WI38 (cell line): ENCODE results near the gene TM9SF1.

Source experiments
- H3K4me3 ChIP-seq: 2 replicates; pipeline ENCODE4 v1.5.1; 2011; ENCODE audit warnings: low read depth, mild to moderate bottlenecking, control low read depth, low read length
- TF ChIP-seq, protein P1 (sequence below): IDR thresholded peaks from 2 replicates; pipeline ENCODE4 v1.5.1; 2012; ENCODE audit warnings: low read depth, mild to moderate bottlenecking, control low read depth, low read length

The TM9SF1 gene

DNA sequence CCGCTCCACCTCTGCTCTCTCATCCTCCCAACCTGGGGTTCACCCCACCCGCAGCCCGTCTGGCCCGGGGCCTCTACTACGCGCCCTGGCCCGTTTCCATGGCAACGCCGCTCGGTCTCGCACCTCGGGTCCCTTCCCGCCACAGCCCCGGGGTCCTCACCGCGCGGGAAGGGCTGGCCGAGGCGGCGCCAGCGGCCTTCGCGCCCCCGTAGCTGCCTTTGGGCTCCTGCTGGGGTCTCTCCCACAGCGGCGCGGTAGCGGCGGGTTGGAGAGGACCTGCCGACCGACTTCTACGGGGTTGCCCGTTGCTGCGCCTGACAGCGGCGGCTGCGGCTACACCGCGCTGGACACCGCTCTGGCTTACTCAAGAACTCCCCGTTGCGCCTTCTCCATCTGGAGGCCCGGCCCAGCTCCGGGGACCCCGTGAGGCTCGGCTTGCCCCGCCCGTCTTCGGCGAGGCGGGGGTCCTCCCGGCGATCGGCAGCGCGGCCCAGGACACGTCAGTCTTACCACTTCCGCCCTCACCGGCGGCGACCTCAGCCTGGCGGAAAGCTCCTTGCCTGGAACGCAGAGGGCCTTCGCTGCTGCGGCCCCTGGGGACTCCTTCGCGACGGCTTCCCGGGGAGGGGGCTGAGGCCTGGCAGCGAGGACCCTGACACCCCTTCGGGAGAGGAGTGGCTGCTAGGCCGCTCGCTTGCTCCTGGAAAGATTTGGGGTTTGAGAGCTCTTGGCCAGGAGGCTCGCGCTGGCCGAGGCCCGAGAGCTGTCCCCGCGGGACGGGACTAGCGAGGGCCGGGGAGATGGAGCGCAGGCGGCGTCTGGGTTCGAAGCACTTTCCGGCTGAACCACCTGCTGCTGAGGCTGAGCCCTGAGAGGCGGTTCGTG, at the start of gene TM9SF1:
TM9SF1 (minus strand) TSS at position 256 of the 885 bp plus-strand sequence. CDS start 422 bp downstream, outside the sequence.
- TF ChIP-seq, protein P1, sequence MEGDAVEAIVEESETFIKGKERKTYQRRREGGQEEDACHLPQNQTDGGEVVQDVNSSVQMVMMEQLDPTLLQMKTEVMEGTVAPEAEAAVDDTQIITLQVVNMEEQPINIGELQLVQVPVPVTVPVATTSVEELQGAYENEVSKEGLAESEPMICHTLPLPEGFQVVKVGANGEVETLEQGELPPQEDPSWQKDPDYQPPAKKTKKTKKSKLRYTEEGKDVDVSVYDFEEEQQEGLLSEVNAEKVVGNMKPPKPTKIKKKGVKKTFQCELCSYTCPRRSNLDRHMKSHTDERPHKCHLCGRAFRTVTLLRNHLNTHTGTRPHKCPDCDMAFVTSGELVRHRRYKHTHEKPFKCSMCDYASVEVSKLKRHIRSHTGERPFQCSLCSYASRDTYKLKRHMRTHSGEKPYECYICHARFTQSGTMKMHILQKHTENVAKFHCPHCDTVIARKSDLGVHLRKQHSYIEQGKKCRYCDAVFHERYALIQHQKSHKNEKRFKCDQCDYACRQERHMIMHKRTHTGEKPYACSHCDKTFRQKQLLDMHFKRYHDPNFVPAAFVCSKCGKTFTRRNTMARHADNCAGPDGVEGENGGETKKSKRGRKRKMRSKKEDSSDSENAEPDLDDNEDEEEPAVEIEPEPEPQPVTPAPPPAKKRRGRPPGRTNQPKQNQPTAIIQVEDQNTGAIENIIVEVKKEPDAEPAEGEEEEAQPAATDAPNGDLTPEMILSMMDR: no peak
- H3K4me3 ChIP-seq: peak within 1 kb of the TSS; percentile 89

GRCh38 chr14:24243336-24243836, 48.1 kb upstream of the TM9SF1 start:
- H3K4me3 ChIP-seq: peak overlapping the region; percentile 73
- TF ChIP-seq, protein P1: no peak

- TF ChIP-seq, protein P1: peak; percentile 43; the same call in 1 of the 2 replicates
- H3K4me3 ChIP-seq: peak overlapping the region; percentile 73
These were observed 46.7 kb upstream of the TM9SF1 start for GRCh38 chr14:24241829-24242443.

DNA sequence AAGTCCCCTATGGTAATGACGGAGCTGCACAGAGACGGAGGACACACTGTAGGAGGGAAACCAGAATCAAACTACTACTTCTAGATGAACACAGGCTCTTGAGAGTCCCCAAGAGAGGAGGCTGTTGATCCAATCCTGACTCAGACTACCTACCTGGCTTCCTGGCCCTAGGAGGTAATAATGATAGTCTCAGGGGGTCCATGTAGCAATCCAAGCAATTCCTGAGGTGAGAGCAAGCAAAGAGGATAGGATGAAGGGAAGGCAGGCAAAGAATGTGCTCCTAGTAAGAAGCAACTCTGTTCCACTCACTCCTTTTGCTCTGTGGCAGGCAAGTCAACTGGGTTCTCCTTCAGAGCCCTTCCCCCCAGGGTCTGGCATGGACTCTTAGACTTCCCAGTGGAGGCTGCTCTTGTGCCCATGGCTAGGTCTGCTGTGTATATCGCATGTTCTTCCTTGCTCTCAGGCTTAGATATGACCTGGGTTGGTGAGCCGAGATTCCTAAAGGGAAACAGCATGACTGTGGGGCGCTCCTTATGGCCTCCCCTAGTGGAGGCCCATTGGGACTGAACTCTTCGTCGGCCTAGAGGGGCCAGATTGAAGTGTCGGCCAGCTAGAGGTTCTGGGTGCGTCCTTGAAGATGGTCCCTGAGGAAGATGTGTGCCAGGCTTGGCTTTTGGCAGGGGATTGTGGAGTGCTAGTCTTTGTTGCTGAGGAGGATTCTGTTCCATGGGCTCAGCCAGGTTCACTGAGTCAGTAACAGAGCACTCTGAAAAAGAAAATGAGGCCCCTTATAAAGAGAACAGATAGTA, 45.1 kb upstream of the TM9SF1 start:
- TF ChIP-seq, protein P1: no peak
- H3K4me3 ChIP-seq: no peak overlapping the region

- TF ChIP-seq, protein P1: no peak
- H3K4me3 ChIP-seq: no peak overlapping the region
These were observed 43.3 kb upstream of the TM9SF1 start for GRCh38 chr14:24238527-24239037.

DNA sequence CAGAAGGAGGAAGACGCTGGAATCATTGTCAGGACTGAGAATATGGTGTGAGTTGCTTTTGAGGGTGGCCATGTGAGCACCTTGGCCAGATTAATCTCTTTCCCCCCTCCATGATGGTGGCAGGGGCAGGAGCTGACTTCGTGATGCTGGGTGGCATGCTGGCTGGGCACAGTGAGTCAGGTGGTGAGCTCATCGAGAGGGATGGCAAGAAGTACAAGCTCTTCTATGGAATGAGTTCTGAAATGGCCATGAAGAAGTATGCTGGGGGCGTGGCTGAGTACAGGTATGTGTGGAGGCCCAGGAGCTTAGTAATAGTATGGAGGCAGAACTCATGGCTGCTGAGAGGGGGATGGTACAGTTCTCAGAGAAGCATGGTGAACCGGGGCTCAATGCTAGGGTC, 42.9 kb upstream of the TM9SF1 start:
- TF ChIP-seq, protein P1: no peak
- no peak overlapping the region for H3K4me3 ChIP-seq
